Thyroid gland (tissue), 4 donors: Measurements from ENCODE around the gene HPGDS.

Experiments used
- CTCF ChIP-seq, 6 experiments: fragments of 200-600 bp in 3 of 6; fragments of 450-650 bp in 3 of 6; sonication (generic) in 3 of 6; IDR thresholded peaks; one replicate each; pipeline ENCODE4 v1.5.1; 2016 to 2019; ENCODE audit warnings: antibody characterized with exemption in 6 of 6, mild to moderate bottlenecking in 2 of 6, inconsistent platforms in 1 of 6, moderate library complexity in 1 of 6
- POLR2A ChIP-seq, 2 donors: fragments of 450-650 bp; IDR thresholded peaks; one replicate each; pipeline ENCODE4 v1.6.1; 2017; ENCODE audit warnings: antibody characterized with exemption in 2 of 2, mild to moderate bottlenecking in 2 of 2, moderate library complexity in 1 of 2

- TF ChIP-seq CTCF (IDR thresholded peaks at IDR 0.05), result no peak
- TF ChIP-seq POLR2A (IDR thresholded peaks at IDR 0.05), result no peak
Observed at GRCh38 chr4:94346541-94346940, 3.9 kb upstream of the HPGDS start.
